Measurements from ENCODE around the gene HIBADH. TPM values are rescaled to one million over a fixed set of nuclear protein-coding genes. Genes with fewer than 3 reads are reported as not detected.

HIBADH gene
- total and polyA plus RNA-seq, 10 of the 15 experiments (the other 5 are each of a cell fraction or from before 2014, with no cell fraction given): 8.7 to 36.1 (median 18.6) TPM

DNA sequence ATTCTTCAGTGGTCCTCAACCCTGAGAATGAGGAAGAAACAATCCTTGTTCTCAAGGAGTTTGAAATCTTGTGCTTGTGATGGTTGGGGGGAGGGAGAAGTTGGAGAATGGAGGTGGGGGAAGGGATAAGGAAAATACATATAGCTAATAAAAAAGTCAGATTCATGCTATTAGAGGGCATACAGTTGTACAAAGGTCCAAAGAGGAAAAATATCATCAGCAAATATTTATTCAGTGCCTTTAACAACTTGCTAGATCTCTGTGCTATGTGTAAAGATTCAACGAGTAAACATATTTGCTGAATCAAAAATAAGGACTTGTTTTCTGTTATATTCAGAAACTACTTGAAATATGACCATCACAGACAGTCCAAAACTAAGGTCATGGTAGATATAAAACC, 114.4 kb downstream of the HIBADH start (continued):
- TF ChIP-seq CBX3 (IDR thresholded peaks at IDR 0.05; ENCODE audit: borderline replicate concordance, low read depth): no peak
- TF ChIP-seq, protein P1, sequence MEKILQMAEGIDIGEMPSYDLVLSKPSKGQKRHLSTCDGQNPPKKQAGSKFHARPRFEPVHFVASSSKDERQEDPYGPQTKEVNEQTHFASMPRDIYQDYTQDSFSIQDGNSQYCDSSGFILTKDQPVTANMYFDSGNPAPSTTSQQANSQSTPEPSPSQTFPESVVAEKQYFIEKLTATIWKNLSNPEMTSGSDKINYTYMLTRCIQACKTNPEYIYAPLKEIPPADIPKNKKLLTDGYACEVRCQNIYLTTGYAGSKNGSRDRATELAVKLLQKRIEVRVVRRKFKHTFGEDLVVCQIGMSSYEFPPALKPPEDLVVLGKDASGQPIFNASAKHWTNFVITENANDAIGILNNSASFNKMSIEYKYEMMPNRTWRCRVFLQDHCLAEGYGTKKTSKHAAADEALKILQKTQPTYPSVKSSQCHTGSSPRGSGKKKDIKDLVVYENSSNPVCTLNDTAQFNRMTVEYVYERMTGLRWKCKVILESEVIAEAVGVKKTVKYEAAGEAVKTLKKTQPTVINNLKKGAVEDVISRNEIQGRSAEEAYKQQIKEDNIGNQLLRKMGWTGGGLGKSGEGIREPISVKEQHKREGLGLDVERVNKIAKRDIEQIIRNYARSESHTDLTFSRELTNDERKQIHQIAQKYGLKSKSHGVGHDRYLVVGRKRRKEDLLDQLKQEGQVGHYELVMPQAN (conservative IDR thresholded peaks at IDR 0.05): no peak
- TF ChIP-seq SREBF2 (IDR thresholded peaks at IDR 0.05; ENCODE audit: low read length): no peak
- TF ChIP-seq KLF5 (IDR thresholded peaks at IDR 0.05; ENCODE audit: partially characterized antibody): no peak
- TF ChIP-seq POLR2AphosphoS5 (IDR thresholded peaks at IDR 0.05; ENCODE audit: low read length): no peak

DNA sequence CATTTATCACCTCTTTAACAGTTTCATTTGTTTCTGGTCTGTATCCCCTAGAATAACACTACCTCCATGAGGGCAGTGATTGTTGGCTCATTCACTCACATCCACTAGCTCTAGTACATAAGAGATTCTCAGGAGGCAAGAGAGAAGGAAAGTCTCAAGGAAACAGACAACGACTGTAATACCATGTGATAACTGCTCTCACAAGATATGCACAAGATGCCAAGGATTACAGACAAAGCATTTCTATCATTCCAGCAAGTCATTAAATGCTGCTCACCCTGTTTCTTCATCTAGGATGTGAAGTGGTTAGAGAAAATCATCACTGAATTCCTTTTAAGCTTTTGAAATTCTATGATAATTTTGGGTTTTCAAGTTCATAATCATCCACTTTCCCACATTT, 115.3 kb downstream of the HIBADH start:
- DNase-seq (ENCODE audit: low read depth, low spot score) (no peak), ATAC-seq (no peak), FAIRE-seq (no peak)
- CTCF ChIA-PET: interaction anchor here (3.2 kb wide), 1 partner anchor 26 kb away, joined by 9 read pairs; no protein-coding TSS in a partner anchor
- Histone ChIP-seq H3K27ac (ENCODE audit: control insufficient read depth, insufficient read depth) (no peak overlapping the region), H3K9ac (ENCODE audit: control insufficient read depth, insufficient read depth, low read length) (no peak overlapping the region), H3K36me3 (ENCODE audit: control insufficient read depth in 2 of 2, insufficient read depth in 2 of 2, low read length in 1 of 2) (no peaks in the 10 kb centered on the region), H3K4me1 (ENCODE audit: control insufficient read depth, insufficient read depth, low read length) (no peaks in the 10 kb centered on the region), H3K4me3 (no peak overlapping the region), H4K20me1 (ENCODE audit: control insufficient read depth, insufficient read depth) (no peaks in the 10 kb centered on the region), H3K4me2 (ENCODE audit: control insufficient read depth, insufficient read depth) (no peak overlapping the region), H2AFZ (ENCODE audit: control insufficient read depth, low read depth, low read length) (no peak overlapping the region), H3K27me3 (replicated peaks in 1 of 2; ENCODE audit: control insufficient read depth in 2 of 2, insufficient read depth in 2 of 2, low read length in 1 of 2) (no peaks in the 10 kb centered on the region), H3K79me2 (ENCODE audit: control insufficient read depth, insufficient read depth, low read length) (no peaks in the 10 kb centered on the region), H3K9me3 (replicated peaks; ENCODE audit: control insufficient read depth, insufficient read depth, low read length) (no peaks in the 10 kb centered on the region)
- 83% methylated on average over 1 of the region's 1 CpG for WGBS (ENCODE audit: insufficient coverage, insufficient replicate concordance, low lambda C conversion rate, missing lambda C conversion rate)
- intact Hi-C loops (cut with micrococcal nuclease; ENCODE audit: unreplicated experiment) (no loop called here), in situ Hi-C loops (cut with MboI) (no loop called here)
- SMC1A ChIA-PET (ENCODE audit: uncharacterized antibody, unreplicated experiment): no interaction called here
- TF ChIP-seq PAX5 (IDR thresholded peaks at IDR 0.05; ENCODE audit: borderline replicate concordance, low read depth, low read length) (no peak), NR2F1 (conservative IDR thresholded peaks at IDR 0.05) (no peak), NFXL1 (IDR thresholded peaks at IDR 0.05; ENCODE audit: borderline replicate concordance) (no peak), ZNF24 (IDR thresholded peaks at IDR 0.05) (no peak), RAD21 (IDR thresholded peaks at IDR 0.05; ENCODE audit: insufficient read depth, low read depth, low read length) (no peak), CBX3 (IDR thresholded peaks at IDR 0.05; ENCODE audit: borderline replicate concordance, low read depth) (no peak), SREBF2 (IDR thresholded peaks at IDR 0.05; ENCODE audit: low read length) (no peak), GATAD2B (conservative IDR thresholded peaks at IDR 0.05; ENCODE audit: low read depth) (no peak), EP300 (IDR thresholded peaks at IDR 0.05; ENCODE audit: borderline replicate concordance in 1 of 2, control insufficient read depth in 1 of 2, low read depth in 2 of 2, low read length in 2 of 2) (no peak), RAD51 (IDR thresholded peaks at IDR 0.05) (no peak), SPI1 (IDR thresholded peaks at IDR 0.05; ENCODE audit: borderline replicate concordance, insufficient read depth, low read depth, low read length) (no peak)
- TF ChIP-seq, protein P2, sequence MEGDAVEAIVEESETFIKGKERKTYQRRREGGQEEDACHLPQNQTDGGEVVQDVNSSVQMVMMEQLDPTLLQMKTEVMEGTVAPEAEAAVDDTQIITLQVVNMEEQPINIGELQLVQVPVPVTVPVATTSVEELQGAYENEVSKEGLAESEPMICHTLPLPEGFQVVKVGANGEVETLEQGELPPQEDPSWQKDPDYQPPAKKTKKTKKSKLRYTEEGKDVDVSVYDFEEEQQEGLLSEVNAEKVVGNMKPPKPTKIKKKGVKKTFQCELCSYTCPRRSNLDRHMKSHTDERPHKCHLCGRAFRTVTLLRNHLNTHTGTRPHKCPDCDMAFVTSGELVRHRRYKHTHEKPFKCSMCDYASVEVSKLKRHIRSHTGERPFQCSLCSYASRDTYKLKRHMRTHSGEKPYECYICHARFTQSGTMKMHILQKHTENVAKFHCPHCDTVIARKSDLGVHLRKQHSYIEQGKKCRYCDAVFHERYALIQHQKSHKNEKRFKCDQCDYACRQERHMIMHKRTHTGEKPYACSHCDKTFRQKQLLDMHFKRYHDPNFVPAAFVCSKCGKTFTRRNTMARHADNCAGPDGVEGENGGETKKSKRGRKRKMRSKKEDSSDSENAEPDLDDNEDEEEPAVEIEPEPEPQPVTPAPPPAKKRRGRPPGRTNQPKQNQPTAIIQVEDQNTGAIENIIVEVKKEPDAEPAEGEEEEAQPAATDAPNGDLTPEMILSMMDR (IDR thresholded peaks at IDR 0.05 in 2 of 3, conservative IDR thresholded peaks at IDR 0.05 in 1 of 3; ENCODE audit: control insufficient read depth in 2 of 3, extremely low read depth in 1 of 3, insufficient read depth in 1 of 3, low read depth in 3 of 3, low read length in 3 of 3): no peak
- TF ChIP-seq, protein P3, sequence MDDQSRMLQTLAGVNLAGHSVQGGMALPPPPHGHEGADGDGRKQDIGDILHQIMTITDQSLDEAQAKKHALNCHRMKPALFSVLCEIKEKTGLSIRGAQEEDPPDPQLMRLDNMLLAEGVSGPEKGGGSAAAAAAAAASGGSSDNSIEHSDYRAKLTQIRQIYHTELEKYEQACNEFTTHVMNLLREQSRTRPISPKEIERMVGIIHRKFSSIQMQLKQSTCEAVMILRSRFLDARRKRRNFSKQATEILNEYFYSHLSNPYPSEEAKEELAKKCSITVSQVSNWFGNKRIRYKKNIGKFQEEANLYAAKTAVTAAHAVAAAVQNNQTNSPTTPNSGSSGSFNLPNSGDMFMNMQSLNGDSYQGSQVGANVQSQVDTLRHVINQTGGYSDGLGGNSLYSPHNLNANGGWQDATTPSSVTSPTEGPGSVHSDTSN (IDR thresholded peaks at IDR 0.05; ENCODE audit: insufficient replicate concordance, low read depth, low read length): no peak
- POLR2A ChIA-PET: no interaction called here
- no TSS peak for BruUV-seq (replicated peaks)
- RAD21 ChIA-PET (ENCODE audit: unreplicated experiment): no interaction called here
